ENCODE measurements around the gene PPM1E. TPM values are rescaled to one million over a fixed set of nuclear protein-coding genes. Genes with fewer than 3 reads are reported as not detected.

The PPM1E gene
- total RNA-seq, 2 experiments from 2014 or later: 0.19 to 0.40 TPM

GRCh38 chr17:58917228-58917627 lies 161.6 kb downstream of the PPM1E start:
- POLR2A ChIA-PET: interaction anchor here (0.5 to 0.7 kb wide), 2 partner anchors 272 to 1867 kb away, joined by 3 read pairs; no protein-coding TSS in a partner anchor

GRCh38 chr17:58918072-58918471 lies 162.4 kb downstream of the PPM1E start:
- no peaks in the 10 kb centered on the region for H3K79me2 ChIP-seq (ENCODE audit: insufficient read depth, low read depth, low read length)
- H2AFZ ChIP-seq (ENCODE audit: low read length): no peak overlapping the region
- no TSS peak for BruUV-seq (replicated peaks)
- TF ChIP-seq EZH2phosphoT487 (IDR thresholded peaks at IDR 0.05; ENCODE audit: borderline replicate concordance, low read depth, low read length): no peak
- TF ChIP-seq CTCF (conservative IDR thresholded peaks at IDR 0.05; ENCODE audit: low read length): no peak
- DNase-seq (ENCODE audit: low spot score): no peak
- POLR2A ChIA-PET: no interaction called here
- CTCF ChIA-PET (ENCODE audit: unreplicated experiment): no interaction called here
- H3K4me2 ChIP-seq (ENCODE audit: low read length): no peak overlapping the region
- no peak overlapping the region for H3K4me3 ChIP-seq (ENCODE audit: low read depth, low read length, poor library complexity, severe bottlenecking)
- H4K20me1 ChIP-seq (ENCODE audit: insufficient read depth, low read length): no peaks in the 10 kb centered on the region
- H3K36me3 ChIP-seq (ENCODE audit: insufficient read depth, low read length): no peaks in the 10 kb centered on the region
- H3K9me3 ChIP-seq (ENCODE audit: low read length): no peaks in the 10 kb centered on the region
- H3K4me1 ChIP-seq (ENCODE audit: insufficient read depth, low read length, poor library complexity, severe bottlenecking): no peaks in the 10 kb centered on the region
- intact Hi-C loops (cut with micrococcal nuclease; ENCODE audit: unreplicated experiment): no loop called here
- H3K27ac ChIP-seq (ENCODE audit: low read depth, low read length, poor library complexity, severe bottlenecking): no peak overlapping the region
- no peaks in the 10 kb centered on the region for H3K9me2 ChIP-seq (ENCODE audit: insufficient read depth, low read length)

More at GRCh38 chr17:58917228-58917627, 161.6 kb downstream of the PPM1E start:
- H3K36me3 ChIP-seq (ENCODE audit: insufficient read depth, low read length): no peaks in the 10 kb centered on the region
- H3K9me3 ChIP-seq (ENCODE audit: low read length): no peaks in the 10 kb centered on the region
- CTCF ChIA-PET (ENCODE audit: unreplicated experiment): no interaction called here
- TF ChIP-seq CTCF (conservative IDR thresholded peaks at IDR 0.05; ENCODE audit: low read length): no peak
- TF ChIP-seq EZH2phosphoT487 (IDR thresholded peaks at IDR 0.05; ENCODE audit: borderline replicate concordance, low read depth, low read length): no peak
- no peak overlapping the region for H3K27ac ChIP-seq (ENCODE audit: low read depth, low read length, poor library complexity, severe bottlenecking)
- DNase-seq (ENCODE audit: low spot score): no peak
- no peak overlapping the region for H3K4me2 ChIP-seq (ENCODE audit: low read length)
- BruUV-seq (replicated peaks): no TSS peak
- no peak overlapping the region for H2AFZ ChIP-seq (ENCODE audit: low read length)
- intact Hi-C loops (cut with micrococcal nuclease; ENCODE audit: unreplicated experiment): no loop called here
- no peaks in the 10 kb centered on the region for H4K20me1 ChIP-seq (ENCODE audit: insufficient read depth, low read length)
- H3K79me2 ChIP-seq (ENCODE audit: insufficient read depth, low read depth, low read length): no peaks in the 10 kb centered on the region
- H3K9me2 ChIP-seq (ENCODE audit: insufficient read depth, low read length): no peaks in the 10 kb centered on the region
- H3K4me3 ChIP-seq (ENCODE audit: low read depth, low read length, poor library complexity, severe bottlenecking): no peak overlapping the region
- H3K4me1 ChIP-seq (ENCODE audit: insufficient read depth, low read length, poor library complexity, severe bottlenecking): no peaks in the 10 kb centered on the region

GRCh38 chr17:58918884-58919283 lies 163.2 kb downstream of the PPM1E start:
- POLR2A ChIA-PET: interaction anchor here (0.6 kb wide), 1 partner anchor 1743 kb away, joined by 3 read pairs; no protein-coding TSS in a partner anchor
- Histone ChIP-seq H3K4me3 (ENCODE audit: low read depth, low read length, poor library complexity, severe bottlenecking) (no peak overlapping the region), H3K9me3 (ENCODE audit: low read length) (no peaks in the 10 kb centered on the region), H3K79me2 (ENCODE audit: insufficient read depth, low read depth, low read length) (no peaks in the 10 kb centered on the region), H3K4me1 (ENCODE audit: insufficient read depth, low read length, poor library complexity, severe bottlenecking) (no peaks in the 10 kb centered on the region), H3K9me2 (ENCODE audit: insufficient read depth, low read length) (no peaks in the 10 kb centered on the region), H3K36me3 (ENCODE audit: insufficient read depth, low read length) (no peaks in the 10 kb centered on the region), H2AFZ (ENCODE audit: low read length) (no peak overlapping the region), H4K20me1 (ENCODE audit: insufficient read depth, low read length) (no peaks in the 10 kb centered on the region), H3K27ac (ENCODE audit: low read depth, low read length, poor library complexity, severe bottlenecking) (no peak overlapping the region), H3K4me2 (ENCODE audit: low read length) (no peak overlapping the region)
- no peak for DNase-seq (ENCODE audit: low spot score)
- CTCF ChIA-PET (ENCODE audit: unreplicated experiment): no interaction called here
- intact Hi-C loops (cut with micrococcal nuclease; ENCODE audit: unreplicated experiment): no loop called here
- no peak for TF ChIP-seq CTCF (conservative IDR thresholded peaks at IDR 0.05; ENCODE audit: low read length)
- no peak for TF ChIP-seq EZH2phosphoT487 (IDR thresholded peaks at IDR 0.05; ENCODE audit: borderline replicate concordance, low read depth, low read length)
- no TSS peak for BruUV-seq (replicated peaks)
